ENCODE measurements around the gene TRIO. TPM values are rescaled to one million over a fixed set of nuclear protein-coding genes. Genes with fewer than 3 reads are reported as not detected.
A peak's percentile ranks its signal among the peaks of the same experiment; 100 is the strongest.

The TRIO gene
- polyA plus RNA-seq, 1 of the 3 experiments (the other 2 are of a cell fraction): 229 TPM

DNA sequence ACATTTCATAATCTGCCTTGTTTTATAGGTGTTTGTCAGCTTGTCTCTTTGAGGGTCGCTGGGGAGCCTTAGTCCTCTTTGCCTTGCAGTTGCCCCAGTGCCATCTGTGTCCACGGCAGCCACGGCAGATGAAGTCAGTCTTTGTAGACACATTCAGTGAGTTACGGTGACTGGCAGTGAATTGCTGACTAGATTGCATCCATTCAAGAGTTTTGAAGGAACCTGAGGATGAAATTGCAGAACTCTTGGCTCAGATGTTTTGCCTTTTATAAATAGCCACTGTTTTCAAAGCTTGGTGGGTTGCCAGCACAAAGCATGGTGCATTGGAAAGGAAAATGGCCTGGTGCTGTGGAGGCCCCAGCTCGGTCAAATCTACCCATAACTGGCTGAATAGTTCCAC, 125.6 kb downstream of the TRIO start:
- Histone ChIP-seq H3K27ac (ENCODE audit: low read depth in 2 of 2, low read length in 1 of 2) (peak overlapping the region; percentile 72 to 96), H4K20me1 (ENCODE audit: insufficient read depth) (peaks cover 16% of the 10 kb centered on the region; the same call in 1 of the 2 replicates), H3K79me2 (ENCODE audit: insufficient read depth) (peaks cover 98% of the 10 kb centered on the region), H3K9me3 (no peaks in the 10 kb centered on the region), H3K4me2 (peak overlapping the region; percentile 63), H2AFZ (ENCODE audit: low read depth) (no peak overlapping the region), H3K36me3 (replicated peaks in 1 of 2; ENCODE audit: control insufficient read depth in 1 of 2, insufficient read depth in 2 of 2, low read length in 1 of 2) (peaks cover 20 to 25% of the 10 kb centered on the region in 2 experiments), H3F3A (replicated peaks; ENCODE audit: insufficient read depth) (peaks cover 49% of the 10 kb centered on the region), H3K4me1 (ENCODE audit: control insufficient read depth in 1 of 2, insufficient read depth in 2 of 2, low read depth in 1 of 2, low read length in 1 of 2) (peaks cover 50 to 58% of the 10 kb centered on the region in 2 experiments), H3K9me2 (no peaks in the 10 kb centered on the region), H3K4me3 (ENCODE audit: low read depth in 2 of 2, low read length in 1 of 2) (peak overlapping the region in 1 of 2 experiments; percentile 10; a peak in 1 of 4 replicates), H3K9ac (peak overlapping the region; percentile 60; the same call in 1 of the 2 replicates), H3K27me3 (ENCODE audit: insufficient read depth) (no peaks in the 10 kb centered on the region)
- CTCF ChIA-PET: interaction anchor here (1.1 to 4.5 kb wide), 12 partner anchors 9 to 292 kb away, joined by 4 to 52 read pairs (median 9); partner anchors contain the start of gene TRIO
- DNase-seq: no peak
- TF ChIP-seq, protein P1, sequence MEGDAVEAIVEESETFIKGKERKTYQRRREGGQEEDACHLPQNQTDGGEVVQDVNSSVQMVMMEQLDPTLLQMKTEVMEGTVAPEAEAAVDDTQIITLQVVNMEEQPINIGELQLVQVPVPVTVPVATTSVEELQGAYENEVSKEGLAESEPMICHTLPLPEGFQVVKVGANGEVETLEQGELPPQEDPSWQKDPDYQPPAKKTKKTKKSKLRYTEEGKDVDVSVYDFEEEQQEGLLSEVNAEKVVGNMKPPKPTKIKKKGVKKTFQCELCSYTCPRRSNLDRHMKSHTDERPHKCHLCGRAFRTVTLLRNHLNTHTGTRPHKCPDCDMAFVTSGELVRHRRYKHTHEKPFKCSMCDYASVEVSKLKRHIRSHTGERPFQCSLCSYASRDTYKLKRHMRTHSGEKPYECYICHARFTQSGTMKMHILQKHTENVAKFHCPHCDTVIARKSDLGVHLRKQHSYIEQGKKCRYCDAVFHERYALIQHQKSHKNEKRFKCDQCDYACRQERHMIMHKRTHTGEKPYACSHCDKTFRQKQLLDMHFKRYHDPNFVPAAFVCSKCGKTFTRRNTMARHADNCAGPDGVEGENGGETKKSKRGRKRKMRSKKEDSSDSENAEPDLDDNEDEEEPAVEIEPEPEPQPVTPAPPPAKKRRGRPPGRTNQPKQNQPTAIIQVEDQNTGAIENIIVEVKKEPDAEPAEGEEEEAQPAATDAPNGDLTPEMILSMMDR (IDR thresholded peaks at IDR 0.05): no peak
- TF ChIP-seq YY1 (IDR thresholded peaks at IDR 0.05; ENCODE audit: low read depth) (no peak), MXI1 (IDR thresholded peaks at IDR 0.05; ENCODE audit: low read depth, low read length) (no peak), GATA2 (CRISPR knock-in tag; IDR thresholded peaks at IDR 0.05) (no peak), GABPA (IDR thresholded peaks at IDR 0.05; ENCODE audit: low read depth) (no peak), TEAD4 (IDR thresholded peaks at IDR 0.05; ENCODE audit: borderline replicate concordance, insufficient read depth) (no peak), CHD2 (IDR thresholded peaks at IDR 0.05; ENCODE audit: low read length, partially characterized antibody) (no peak), FOXM1 (IDR thresholded peaks at IDR 0.05; ENCODE audit: low read depth) (no peak), RXRA (IDR thresholded peaks at IDR 0.05; ENCODE audit: borderline replicate concordance, low read depth) (no peak), FOSL2 (IDR thresholded peaks at IDR 0.05; ENCODE audit: borderline replicate concordance, low read depth) (no peak), TAF1 (IDR thresholded peaks at IDR 0.05; ENCODE audit: borderline replicate concordance, low read depth, low read length) (no peak), RFX5 (IDR thresholded peaks at IDR 0.05; ENCODE audit: low read length) (no peak)
- TF ChIP-seq, protein P2, sequence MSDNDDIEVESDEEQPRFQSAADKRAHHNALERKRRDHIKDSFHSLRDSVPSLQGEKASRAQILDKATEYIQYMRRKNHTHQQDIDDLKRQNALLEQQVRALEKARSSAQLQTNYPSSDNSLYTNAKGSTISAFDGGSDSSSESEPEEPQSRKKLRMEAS (IDR thresholded peaks at IDR 0.05; ENCODE audit: low read depth): no peak
- TF ChIP-seq, protein P3, sequence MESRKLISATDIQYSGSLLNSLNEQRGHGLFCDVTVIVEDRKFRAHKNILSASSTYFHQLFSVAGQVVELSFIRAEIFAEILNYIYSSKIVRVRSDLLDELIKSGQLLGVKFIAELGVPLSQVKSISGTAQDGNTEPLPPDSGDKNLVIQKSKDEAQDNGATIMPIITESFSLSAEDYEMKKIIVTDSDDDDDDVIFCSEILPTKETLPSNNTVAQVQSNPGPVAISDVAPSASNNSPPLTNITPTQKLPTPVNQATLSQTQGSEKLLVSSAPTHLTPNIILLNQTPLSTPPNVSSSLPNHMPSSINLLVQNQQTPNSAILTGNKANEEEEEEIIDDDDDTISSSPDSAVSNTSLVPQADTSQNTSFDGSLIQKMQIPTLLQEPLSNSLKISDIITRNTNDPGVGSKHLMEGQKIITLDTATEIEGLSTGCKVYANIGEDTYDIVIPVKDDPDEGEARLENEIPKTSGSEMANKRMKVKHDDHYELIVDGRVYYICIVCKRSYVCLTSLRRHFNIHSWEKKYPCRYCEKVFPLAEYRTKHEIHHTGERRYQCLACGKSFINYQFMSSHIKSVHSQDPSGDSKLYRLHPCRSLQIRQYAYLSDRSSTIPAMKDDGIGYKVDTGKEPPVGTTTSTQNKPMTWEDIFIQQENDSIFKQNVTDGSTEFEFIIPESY (IDR thresholded peaks at IDR 0.05; ENCODE audit: borderline replicate concordance, low read depth): no peak
- TF ChIP-seq, protein P4, sequence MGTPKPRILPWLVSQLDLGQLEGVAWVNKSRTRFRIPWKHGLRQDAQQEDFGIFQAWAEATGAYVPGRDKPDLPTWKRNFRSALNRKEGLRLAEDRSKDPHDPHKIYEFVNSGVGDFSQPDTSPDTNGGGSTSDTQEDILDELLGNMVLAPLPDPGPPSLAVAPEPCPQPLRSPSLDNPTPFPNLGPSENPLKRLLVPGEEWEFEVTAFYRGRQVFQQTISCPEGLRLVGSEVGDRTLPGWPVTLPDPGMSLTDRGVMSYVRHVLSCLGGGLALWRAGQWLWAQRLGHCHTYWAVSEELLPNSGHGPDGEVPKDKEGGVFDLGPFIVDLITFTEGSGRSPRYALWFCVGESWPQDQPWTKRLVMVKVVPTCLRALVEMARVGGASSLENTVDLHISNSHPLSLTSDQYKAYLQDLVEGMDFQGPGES (IDR thresholded peaks at IDR 0.05; ENCODE audit: low read depth, low read length): no peak
- TF ChIP-seq, protein P5, sequence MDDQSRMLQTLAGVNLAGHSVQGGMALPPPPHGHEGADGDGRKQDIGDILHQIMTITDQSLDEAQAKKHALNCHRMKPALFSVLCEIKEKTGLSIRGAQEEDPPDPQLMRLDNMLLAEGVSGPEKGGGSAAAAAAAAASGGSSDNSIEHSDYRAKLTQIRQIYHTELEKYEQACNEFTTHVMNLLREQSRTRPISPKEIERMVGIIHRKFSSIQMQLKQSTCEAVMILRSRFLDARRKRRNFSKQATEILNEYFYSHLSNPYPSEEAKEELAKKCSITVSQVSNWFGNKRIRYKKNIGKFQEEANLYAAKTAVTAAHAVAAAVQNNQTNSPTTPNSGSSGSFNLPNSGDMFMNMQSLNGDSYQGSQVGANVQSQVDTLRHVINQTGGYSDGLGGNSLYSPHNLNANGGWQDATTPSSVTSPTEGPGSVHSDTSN (IDR thresholded peaks at IDR 0.05): no peak
- 82% methylated on average over 5 of the region's 5 CpGs for WGBS (ENCODE audit: low lambda C conversion rate)
- POLR2A ChIA-PET: no interaction called here
